NB4 (cell line): ENCODE measurements around the gene DOLPP1.

Experiments used
- DNase-seq: peaks from one replicate; pipeline ENCODE4 v3.0.0; 2010; ENCODE audit warnings: low read depth
- H3K4me3 ChIP-seq: one replicate; pipeline ENCODE4 v1.5.1; 2011; ENCODE audit warnings: mild to moderate bottlenecking, low read depth, low read length, moderate library complexity
- MAX ChIP-seq: IDR thresholded peaks from 2 replicates; pipeline ENCODE4 v1.6.1; 2011; ENCODE audit warnings: low read depth, low read length
- MYC ChIP-seq: IDR thresholded peaks from 2 replicates; pipeline ENCODE4 v1.6.1; 2011; ENCODE audit warnings: low read depth, low read length
- POLR2A ChIP-seq: IDR thresholded peaks from 2 replicates; pipeline ENCODE4 v1.6.1; 2011; ENCODE audit warnings: mild to moderate bottlenecking; ENCODE audit not compliant: insufficient read length; ENCODE audit errors: extremely low read depth
- TF ChIP-seq, protein P1 (sequence below): IDR thresholded peaks from one replicate; pipeline ENCODE4 v1.5.1; 2012; ENCODE audit warnings: low read depth, low read length

The DOLPP1 gene

GRCh38 chr9:129060991-129061390 lies 19.9 kb upstream of the DOLPP1 start:
- DNase-seq = no peak
- TF ChIP-seq POLR2A = no peak
- TF ChIP-seq MYC = no peak
- TF ChIP-seq MAX = no peak
- TF ChIP-seq, protein P1, sequence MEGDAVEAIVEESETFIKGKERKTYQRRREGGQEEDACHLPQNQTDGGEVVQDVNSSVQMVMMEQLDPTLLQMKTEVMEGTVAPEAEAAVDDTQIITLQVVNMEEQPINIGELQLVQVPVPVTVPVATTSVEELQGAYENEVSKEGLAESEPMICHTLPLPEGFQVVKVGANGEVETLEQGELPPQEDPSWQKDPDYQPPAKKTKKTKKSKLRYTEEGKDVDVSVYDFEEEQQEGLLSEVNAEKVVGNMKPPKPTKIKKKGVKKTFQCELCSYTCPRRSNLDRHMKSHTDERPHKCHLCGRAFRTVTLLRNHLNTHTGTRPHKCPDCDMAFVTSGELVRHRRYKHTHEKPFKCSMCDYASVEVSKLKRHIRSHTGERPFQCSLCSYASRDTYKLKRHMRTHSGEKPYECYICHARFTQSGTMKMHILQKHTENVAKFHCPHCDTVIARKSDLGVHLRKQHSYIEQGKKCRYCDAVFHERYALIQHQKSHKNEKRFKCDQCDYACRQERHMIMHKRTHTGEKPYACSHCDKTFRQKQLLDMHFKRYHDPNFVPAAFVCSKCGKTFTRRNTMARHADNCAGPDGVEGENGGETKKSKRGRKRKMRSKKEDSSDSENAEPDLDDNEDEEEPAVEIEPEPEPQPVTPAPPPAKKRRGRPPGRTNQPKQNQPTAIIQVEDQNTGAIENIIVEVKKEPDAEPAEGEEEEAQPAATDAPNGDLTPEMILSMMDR = no peak
- H3K4me3 ChIP-seq = no peak overlapping the region

- H3K4me3 ChIP-seq = no peak overlapping the region
- DNase-seq = no peak
- TF ChIP-seq MYC (no peak), POLR2A (no peak), MAX (no peak)
- TF ChIP-seq, protein P1 = no peak
Measured at GRCh38 chr9:129063061-129063460, 17.9 kb upstream of the DOLPP1 start.

- H3K4me3 ChIP-seq = no peak overlapping the region
- TF ChIP-seq MAX (no peak), POLR2A (no peak), MYC (no peak)
- TF ChIP-seq, protein P1 = no peak
- DNase-seq = peak; percentile 92
Measured at GRCh38 chr9:129064499-129064908, 16.4 kb upstream of the DOLPP1 start.

GRCh38 chr9:129068110-129068509 lies 12.8 kb upstream of the DOLPP1 start:
- TF ChIP-seq POLR2A (no peak), MAX (no peak), MYC (no peak)
- TF ChIP-seq, protein P1 = no peak
- DNase-seq = no peak
- no peak overlapping the region for H3K4me3 ChIP-seq

GRCh38 chr9:129068990-129069861 lies 11.7 kb upstream of the DOLPP1 start:
- peak; percentile 98 for DNase-seq
- TF ChIP-seq MYC (peak; percentile 99), POLR2A (peak; percentile 36), MAX (peak; percentile 100)
- TF ChIP-seq, protein P1 = no peak
- no peak overlapping the region for H3K4me3 ChIP-seq
